Lower leg skin (tissue), 3 donors: Measurements from ENCODE around the gene CACNB4.

Experiments
- CTCF ChIP-seq, 3 donors: fragments of 450-650 bp; IDR thresholded peaks; one replicate each; pipeline ENCODE4 v1.5.1; 2016; ENCODE audit warnings: antibody characterized with exemption in 3 of 3, mild to moderate bottlenecking in 3 of 3, moderate library complexity in 2 of 3
- POLR2A ChIP-seq, 2 donors: fragments of 450-650 bp; IDR thresholded peaks; one replicate each; pipeline ENCODE4 v1.6.1; 2016 to 2017; ENCODE audit warnings: antibody characterized with exemption in 2 of 2, mild to moderate bottlenecking in 1 of 2, moderate library complexity in 1 of 2

- TF ChIP-seq CTCF (IDR thresholded peaks at IDR 0.05) (no peak), POLR2A (IDR thresholded peaks at IDR 0.05) (no peak)
Observed at GRCh38 chr2:152028182-152028862, 70.5 kb downstream of the CACNB4 start.
